B cell (primary cell): ENCODE measurements around the gene VWA8. TPM values are rescaled to one million over a fixed set of nuclear protein-coding genes. Genes with fewer than 3 reads are reported as not detected.

Experiments
- ATAC-seq: fragments of 200-7000 bp; cut with Tn5 transposase; one replicate; pipeline ENCODE4 v1.10.0; 2021; ENCODE audit warnings: low read depth, mild to moderate bottlenecking, moderate number of reproducible peaks, moderate library complexity
- CTCF ChIA-PET: fragments of 350-600 bp; sonication (Branson Sonifier 250); formaldehyde crosslinking; loops from one replicate; lab custom pipeline; 2021; ENCODE audit warnings: antibody characterized with exemption, inconsistent platforms; lab: Charles Lee
- POLR2A ChIA-PET: fragments of 350-600 bp; sonication (Branson Sonifier 250); formaldehyde crosslinking; loops from one replicate; lab custom pipeline; 2021; ENCODE audit warnings: antibody characterized with exemption; lab: Charles Lee
- DNase-seq: peaks from one replicate; pipeline ENCODE4 v3.0.0; 2013
- H2AFZ ChIP-seq: 2 replicates; pipeline ENCODE4 v1.6.1; 2012; ENCODE audit warnings: mild to moderate bottlenecking, low read depth, low read length; ENCODE audit not compliant: insufficient read depth, poor library complexity, severe bottlenecking
- H3K27ac ChIP-seq, 2 donors: 1 replicate in 1 of 2; 2 replicates in 1 of 2; pipeline ENCODE4 v1.5.1; 2012 to 2013; ENCODE audit warnings: low read length in 2 of 2, mild to moderate bottlenecking in 2 of 2, moderate library complexity in 1 of 2
- H3K27me3 ChIP-seq, 4 experiments: fragments of 200-600 bp in 1 of 4; sonication (generic) in 1 of 4; replicated peaks in 1 of 4; 1 replicate in 2 of 4; 2 replicates in 2 of 4; pipeline versions ENCODE4 v1.6.1 to v1.7.0; 2013 to 2016; ENCODE audit warnings: low read length in 3 of 4, mild to moderate bottlenecking in 2 of 4, mixed read lengths in 1 of 4, moderate library complexity in 1 of 4; ENCODE audit not compliant: insufficient read depth in 4 of 4, control insufficient read depth in 3 of 4; ENCODE audit errors: control extremely low read depth in 1 of 4
- H3K36me3 ChIP-seq, 2 experiments: replicated peaks in 1 of 2; 1 replicate in 1 of 2; 2 replicates in 1 of 2; pipeline versions ENCODE4 v1.6.1 to v1.7.1; 2013; ENCODE audit warnings: low read length in 1 of 2; ENCODE audit not compliant: insufficient read depth in 2 of 2, control insufficient read depth in 1 of 2; ENCODE audit errors: control extremely low read depth in 1 of 2, extremely low read depth in 1 of 2
- H3K4me1 ChIP-seq, 2 donors: fragments of 200-600 bp in 1 of 2; sonication (generic) in 1 of 2; 1 replicate in 1 of 2; 2 replicates in 1 of 2; pipeline versions ENCODE4 v1.5.1 to v1.6.1; 2013 to 2017; ENCODE audit warnings: low read length in 2 of 2; ENCODE audit not compliant: control insufficient read depth in 2 of 2, insufficient read depth in 2 of 2
- H3K4me2 ChIP-seq: replicated peaks from 2 replicates; pipeline ENCODE3; 2012; ENCODE audit warnings: mild to moderate bottlenecking, low read depth, low read length; ENCODE audit not compliant: poor library complexity, severe bottlenecking
- H3K4me3 ChIP-seq, 5 experiments: fragments of 200-600 bp in 1 of 5; sonication (generic) in 1 of 5; 1 replicate in 3 of 5; 2 replicates in 2 of 5; pipeline versions ENCODE4 v1.5.1 to v1.7.0; 2011 to 2016; ENCODE audit warnings: low read length in 4 of 5, mild to moderate bottlenecking in 4 of 5, low read depth in 2 of 5, control low read depth in 1 of 5, moderate library complexity in 1 of 5; ENCODE audit not compliant: insufficient read depth in 1 of 5; ENCODE audit errors: control extremely low read depth in 1 of 5, extremely low read depth in 1 of 5
- H3K79me2 ChIP-seq: fragments of 200-600 bp; sonication (generic); one replicate; pipeline ENCODE4 v1.6.0; 2016; ENCODE audit warnings: low read length; ENCODE audit not compliant: control insufficient read depth, insufficient read depth
- H3K9ac ChIP-seq: fragments of 200-600 bp; sonication (generic); 2 replicates; pipeline ENCODE4 v1.6.1; 2017; ENCODE audit warnings: mild to moderate bottlenecking, low read length, moderate library complexity
- H3K9me3 ChIP-seq, 3 donors: one replicate each; pipeline versions ENCODE4 v1.6.1 to v1.7.1; 2013; ENCODE audit warnings: low read length in 2 of 3; ENCODE audit not compliant: control insufficient read depth in 2 of 3, insufficient read depth in 1 of 3; ENCODE audit errors: control extremely low read depth in 1 of 3
- H4K20me1 ChIP-seq: 2 replicates; pipeline ENCODE4 v1.6.0; 2012; ENCODE audit warnings: mild to moderate bottlenecking, low read length; ENCODE audit not compliant: insufficient read depth, control insufficient read depth, poor library complexity, severe bottlenecking
- H3K27ac Mint-ChIP-seq: one replicate; pipeline ENCODE4 v1.8.0; 2021; ENCODE audit warnings: mixed read lengths
- H3K27me3 Mint-ChIP-seq: one replicate; pipeline ENCODE4 v1.8.0; 2021; ENCODE audit warnings: mixed read lengths
- H3K4me1 Mint-ChIP-seq: one replicate; pipeline ENCODE4 v1.8.0; 2021; ENCODE audit warnings: mixed read lengths
- H3K4me3 Mint-ChIP-seq: one replicate; pipeline ENCODE4 v1.8.0; 2021; ENCODE audit warnings: mixed read lengths
- H3K9me3 Mint-ChIP-seq: one replicate; pipeline ENCODE4 v1.8.0; 2022; ENCODE audit warnings: mixed read lengths; ENCODE audit not compliant: insufficient read depth
- EZH2 ChIP-seq: IDR thresholded peaks from 2 replicates; pipeline ENCODE4 v1.6.1; 2012; ENCODE audit warnings: borderline replicate concordance, low read depth, mild to moderate bottlenecking, moderate library complexity, low read length; ENCODE audit not compliant: insufficient read depth, poor library complexity, severe bottlenecking
- WGBS: methylation state at CpG from one replicate; pipeline ENCODE4 v1.1.5; 2013; ENCODE audit warnings: missing lambda C conversion rate; ENCODE audit not compliant: insufficient coverage; 5-methylcytosine and 5-hydroxymethylcytosine counted together
- intact Hi-C: fragments of 100-400 bp; cut with micrococcal nuclease; formaldehyde crosslinking; loops from one replicate; pipeline ENCODE4 v1.10.0; 2022
- polyA plus RNA-seq: library from polyadenylated mRNA; depleted of rRNA; stranded (reverse); fragments of >200 nt; gene quantifications from 2 replicates; pipeline ENCODE4 v1.2.3, GENCODE V29; 2012
- total RNA-seq, 2 donors: library from RNA; stranded (reverse); fragments of 120-200 nt in 1 of 2; gene quantifications; 1 replicate in 1 of 2; 2 replicates in 1 of 2; pipeline versions ENCODE4 v1.2.3 to v1.2.4, GENCODE V29; 2013 to 2022
- TF ChIP-seq, protein P1 (sequence below): fragments of 200-600 bp; IDR thresholded peaks from one replicate; pipeline ENCODE4 v1.8.0; 2022; ENCODE audit warnings: antibody characterized with exemption, mild to moderate bottlenecking

Gene VWA8
- total and polyA plus RNA-seq, 2 donors (not counting 1 experiment from before 2014, with no cell fraction given): 6.0 to 19.7 TPM

GRCh38 chr13:41641961-41642360 is 318.9 kb downstream of the VWA8 start:
- H3K4me1 Mint-ChIP-seq: no peaks in the 10 kb centered on the region
- peaks cover 8% of the 10 kb centered on the region for H3K27me3 Mint-ChIP-seq
- Histone ChIP-seq H3K9ac (no peak overlapping the region), H3K4me1 (no peaks in the 10 kb centered on the region), H2AFZ (no peak overlapping the region), H3K36me3 (no peaks in the 10 kb centered on the region), H3K27ac (no peak overlapping the region), H3K27me3 (peaks cover 0 to 3% (median 0%) of the 10 kb centered on the region in 4 experiments), H4K20me1 (no peaks in the 10 kb centered on the region), H3K9me3 (no peaks in the 10 kb centered on the region), H3K4me2 (no peak overlapping the region), H3K79me2 (no peaks in the 10 kb centered on the region), H3K4me3 (no peak overlapping the region)
- no peak overlapping the region for H3K4me3 Mint-ChIP-seq
- POLR2A ChIA-PET: no interaction called here
- H3K27ac Mint-ChIP-seq: no peak overlapping the region
- 100% methylated on average over 2 of the region's 4 CpGs for WGBS
- TF ChIP-seq, protein P1, sequence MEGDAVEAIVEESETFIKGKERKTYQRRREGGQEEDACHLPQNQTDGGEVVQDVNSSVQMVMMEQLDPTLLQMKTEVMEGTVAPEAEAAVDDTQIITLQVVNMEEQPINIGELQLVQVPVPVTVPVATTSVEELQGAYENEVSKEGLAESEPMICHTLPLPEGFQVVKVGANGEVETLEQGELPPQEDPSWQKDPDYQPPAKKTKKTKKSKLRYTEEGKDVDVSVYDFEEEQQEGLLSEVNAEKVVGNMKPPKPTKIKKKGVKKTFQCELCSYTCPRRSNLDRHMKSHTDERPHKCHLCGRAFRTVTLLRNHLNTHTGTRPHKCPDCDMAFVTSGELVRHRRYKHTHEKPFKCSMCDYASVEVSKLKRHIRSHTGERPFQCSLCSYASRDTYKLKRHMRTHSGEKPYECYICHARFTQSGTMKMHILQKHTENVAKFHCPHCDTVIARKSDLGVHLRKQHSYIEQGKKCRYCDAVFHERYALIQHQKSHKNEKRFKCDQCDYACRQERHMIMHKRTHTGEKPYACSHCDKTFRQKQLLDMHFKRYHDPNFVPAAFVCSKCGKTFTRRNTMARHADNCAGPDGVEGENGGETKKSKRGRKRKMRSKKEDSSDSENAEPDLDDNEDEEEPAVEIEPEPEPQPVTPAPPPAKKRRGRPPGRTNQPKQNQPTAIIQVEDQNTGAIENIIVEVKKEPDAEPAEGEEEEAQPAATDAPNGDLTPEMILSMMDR: no peak
- TF ChIP-seq EZH2: no peak
- CTCF ChIA-PET: no interaction called here
- no peak for ATAC-seq
- no peaks in the 10 kb centered on the region for H3K9me3 Mint-ChIP-seq
- intact Hi-C loops: no loop called here
- no peak for DNase-seq

GRCh38 chr13:41641429-41641828 is 319.5 kb downstream of the VWA8 start:
- Histone ChIP-seq H3K27me3 (peaks cover 0 to 3% (median 0%) of the 10 kb centered on the region in 4 experiments), H3K79me2 (no peaks in the 10 kb centered on the region), H3K27ac (no peak overlapping the region), H3K9me3 (no peaks in the 10 kb centered on the region), H3K4me1 (no peaks in the 10 kb centered on the region), H2AFZ (no peak overlapping the region), H3K4me2 (no peak overlapping the region), H3K9ac (no peak overlapping the region), H3K4me3 (no peak overlapping the region), H4K20me1 (no peaks in the 10 kb centered on the region), H3K36me3 (no peaks in the 10 kb centered on the region)
- no peak overlapping the region for H3K4me3 Mint-ChIP-seq
- intact Hi-C loops: no loop called here
- no peaks in the 10 kb centered on the region for H3K9me3 Mint-ChIP-seq
- CTCF ChIA-PET: no interaction called here
- no peaks in the 10 kb centered on the region for H3K4me1 Mint-ChIP-seq
- DNase-seq (no peak), ATAC-seq (no peak)
- peaks cover 3% of the 10 kb centered on the region for H3K27me3 Mint-ChIP-seq
- TF ChIP-seq, protein P1: no peak
- TF ChIP-seq EZH2: no peak
- no peak overlapping the region for H3K27ac Mint-ChIP-seq
- POLR2A ChIA-PET: no interaction called here
- WGBS: no CpG with 5 or more reads among the region's 1 CpG
